Measurements from ENCODE around the gene IQCN. TPM values are rescaled to one million over a fixed set of nuclear protein-coding genes. Genes with fewer than 3 reads are reported as not detected.

IQCN gene
- total RNA-seq, 2 experiments from 2014 or later, result 0.38 to 1.1 TPM

DNA sequence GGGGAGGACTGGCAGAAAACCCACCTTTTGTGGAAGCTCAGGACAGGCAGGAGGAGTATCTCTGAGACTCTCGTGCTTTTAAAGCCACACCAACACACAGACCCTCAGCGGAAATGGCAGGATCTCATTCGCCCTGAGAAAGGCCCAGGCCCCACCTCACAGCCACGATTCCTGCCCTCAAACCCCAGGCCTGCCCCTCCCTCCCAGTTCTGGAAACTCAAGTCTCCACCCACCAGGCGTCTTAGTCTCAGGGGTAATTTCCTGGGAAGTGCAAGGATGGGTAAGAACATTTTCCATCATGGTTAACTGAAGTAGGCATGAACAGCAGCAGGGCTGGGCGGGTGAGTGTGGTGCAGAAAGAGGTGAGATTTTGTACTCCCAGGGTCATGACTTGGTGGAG, 40.1 kb downstream of the IQCN start:
- no peak overlapping the region for H3K4me2 ChIP-seq (ENCODE audit: low read length)
- H3K9me2 ChIP-seq (ENCODE audit: insufficient read depth, low read length), result no peaks in the 10 kb centered on the region
- no peak overlapping the region for H2AFZ ChIP-seq (ENCODE audit: low read length)
- intact Hi-C loops (cut with micrococcal nuclease; ENCODE audit: unreplicated experiment), result no loop called here
- no peak overlapping the region for H3K4me3 ChIP-seq (ENCODE audit: low read depth, low read length, poor library complexity, severe bottlenecking)
- H3K4me1 ChIP-seq (ENCODE audit: insufficient read depth, low read length, poor library complexity, severe bottlenecking), result peaks cover 26% of the 10 kb centered on the region
- DNase-seq (ENCODE audit: low spot score), result no peak
- H4K20me1 ChIP-seq (ENCODE audit: insufficient read depth, low read length), result no peaks in the 10 kb centered on the region
- ChIA-PET CTCF (ENCODE audit: unreplicated experiment) (no interaction called here), POLR2A (no interaction called here)
- no peaks in the 10 kb centered on the region for H3K79me2 ChIP-seq (ENCODE audit: insufficient read depth, low read depth, low read length)
- no peak overlapping the region for H3K27ac ChIP-seq (ENCODE audit: low read depth, low read length, poor library complexity, severe bottlenecking)
- TF ChIP-seq EZH2phosphoT487 (IDR thresholded peaks at IDR 0.05; ENCODE audit: borderline replicate concordance, low read depth, low read length), result no peak
- TF ChIP-seq, protein P1, sequence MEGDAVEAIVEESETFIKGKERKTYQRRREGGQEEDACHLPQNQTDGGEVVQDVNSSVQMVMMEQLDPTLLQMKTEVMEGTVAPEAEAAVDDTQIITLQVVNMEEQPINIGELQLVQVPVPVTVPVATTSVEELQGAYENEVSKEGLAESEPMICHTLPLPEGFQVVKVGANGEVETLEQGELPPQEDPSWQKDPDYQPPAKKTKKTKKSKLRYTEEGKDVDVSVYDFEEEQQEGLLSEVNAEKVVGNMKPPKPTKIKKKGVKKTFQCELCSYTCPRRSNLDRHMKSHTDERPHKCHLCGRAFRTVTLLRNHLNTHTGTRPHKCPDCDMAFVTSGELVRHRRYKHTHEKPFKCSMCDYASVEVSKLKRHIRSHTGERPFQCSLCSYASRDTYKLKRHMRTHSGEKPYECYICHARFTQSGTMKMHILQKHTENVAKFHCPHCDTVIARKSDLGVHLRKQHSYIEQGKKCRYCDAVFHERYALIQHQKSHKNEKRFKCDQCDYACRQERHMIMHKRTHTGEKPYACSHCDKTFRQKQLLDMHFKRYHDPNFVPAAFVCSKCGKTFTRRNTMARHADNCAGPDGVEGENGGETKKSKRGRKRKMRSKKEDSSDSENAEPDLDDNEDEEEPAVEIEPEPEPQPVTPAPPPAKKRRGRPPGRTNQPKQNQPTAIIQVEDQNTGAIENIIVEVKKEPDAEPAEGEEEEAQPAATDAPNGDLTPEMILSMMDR (conservative IDR thresholded peaks at IDR 0.05; ENCODE audit: low read length), result no peak
- BruUV-seq (replicated peaks), result no TSS peak
- H3K9me3 ChIP-seq (ENCODE audit: low read length), result no peaks in the 10 kb centered on the region
- no peaks in the 10 kb centered on the region for H3K36me3 ChIP-seq (ENCODE audit: insufficient read depth, low read length)

DNA sequence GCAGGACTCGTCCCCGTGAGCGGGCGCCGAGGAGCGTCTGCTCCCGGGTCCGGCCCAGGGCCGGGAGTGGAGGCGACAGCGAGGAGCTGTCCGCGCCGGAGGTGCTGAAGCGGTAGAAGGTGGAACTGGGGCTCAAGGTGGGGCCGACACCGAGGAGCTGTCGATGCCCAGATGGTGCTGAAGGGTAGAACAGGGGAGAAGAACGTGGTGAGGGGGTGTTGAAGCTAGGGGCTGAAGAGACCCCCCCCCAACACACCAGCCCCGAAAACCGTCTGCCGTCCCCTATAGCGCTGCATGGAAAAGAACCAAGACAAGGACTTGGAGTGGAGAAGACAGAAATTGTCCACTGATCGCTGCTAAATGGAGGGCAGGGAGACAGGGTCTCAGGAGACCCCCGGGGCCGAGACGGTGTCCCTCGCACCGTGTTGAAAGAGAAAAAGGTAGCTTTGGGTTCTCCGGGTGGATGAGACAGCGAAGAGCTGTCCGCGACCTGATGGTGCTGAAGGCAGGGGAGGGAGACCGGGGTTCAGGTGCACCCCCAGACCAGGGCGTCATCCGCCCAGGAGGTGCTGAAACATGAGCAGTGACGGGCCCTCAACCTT, 40.9 kb downstream of the IQCN start:
- POLR2A ChIA-PET, result no interaction called here
- no TSS peak for BruUV-seq (replicated peaks)
- H3K4me3 ChIP-seq (ENCODE audit: low read depth, low read length, poor library complexity, severe bottlenecking), result no peak overlapping the region
- no peak overlapping the region for H2AFZ ChIP-seq (ENCODE audit: low read length)
- H3K36me3 ChIP-seq (ENCODE audit: insufficient read depth, low read length), result no peaks in the 10 kb centered on the region
- intact Hi-C loops (cut with micrococcal nuclease; ENCODE audit: unreplicated experiment), result no loop called here
- H3K9me2 ChIP-seq (ENCODE audit: insufficient read depth, low read length), result no peaks in the 10 kb centered on the region
- H3K27ac ChIP-seq (ENCODE audit: low read depth, low read length, poor library complexity, severe bottlenecking), result no peak overlapping the region
- CTCF ChIA-PET (ENCODE audit: unreplicated experiment), result no interaction called here
- no peaks in the 10 kb centered on the region for H4K20me1 ChIP-seq (ENCODE audit: insufficient read depth, low read length)
- H3K4me2 ChIP-seq (ENCODE audit: low read length), result no peak overlapping the region
- no peak for TF ChIP-seq EZH2phosphoT487 (IDR thresholded peaks at IDR 0.05; ENCODE audit: borderline replicate concordance, low read depth, low read length)
- TF ChIP-seq, protein P1 (conservative IDR thresholded peaks at IDR 0.05; ENCODE audit: low read length), result no peak
- H3K4me1 ChIP-seq (ENCODE audit: insufficient read depth, low read length, poor library complexity, severe bottlenecking), result peaks cover 29% of the 10 kb centered on the region
- no peaks in the 10 kb centered on the region for H3K79me2 ChIP-seq (ENCODE audit: insufficient read depth, low read depth, low read length)
- peak; percentile 37 for DNase-seq (ENCODE audit: low spot score)
- H3K9me3 ChIP-seq (ENCODE audit: low read length), result no peaks in the 10 kb centered on the region

DNA sequence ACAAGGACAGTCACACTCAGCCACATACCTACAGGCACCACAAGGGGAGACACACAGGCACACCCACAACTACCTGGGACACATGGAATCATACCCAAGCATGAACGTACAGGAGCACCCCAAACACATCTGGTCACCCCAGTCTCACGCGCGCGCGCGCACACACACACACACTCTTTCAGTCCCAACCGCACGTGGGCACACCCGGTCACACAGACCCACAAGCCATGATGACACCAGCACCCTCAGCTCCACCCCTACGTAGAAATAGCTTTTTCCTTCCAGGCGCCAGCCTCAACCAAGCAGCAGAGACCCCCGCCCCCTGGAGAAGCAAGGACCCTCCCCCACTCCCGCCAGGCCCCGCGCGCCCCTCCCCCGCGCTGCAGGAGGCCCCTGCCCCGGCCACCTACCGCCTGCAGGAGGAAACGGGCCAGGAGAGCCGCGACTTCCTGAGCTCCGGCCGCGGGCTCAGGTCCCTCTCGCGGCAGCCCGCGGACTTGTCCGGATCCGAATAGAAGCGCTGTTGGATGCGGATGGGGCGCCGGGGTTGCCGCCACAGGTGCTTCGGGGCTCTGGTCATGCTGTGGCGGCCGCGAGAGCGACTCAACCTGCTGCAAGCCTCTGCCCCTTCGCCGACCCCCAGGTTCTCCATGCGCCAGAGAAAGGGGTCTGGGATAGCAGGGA, 41.6 kb downstream of the IQCN start:
- peak overlapping the region; percentile 64 for H3K4me2 ChIP-seq (ENCODE audit: low read length)
- no peaks in the 10 kb centered on the region for H3K36me3 ChIP-seq (ENCODE audit: insufficient read depth, low read length)
- no peak overlapping the region for H3K27ac ChIP-seq (ENCODE audit: low read depth, low read length, poor library complexity, severe bottlenecking)
- TF ChIP-seq, protein P1 (conservative IDR thresholded peaks at IDR 0.05; ENCODE audit: low read length), result no peak
- TF ChIP-seq EZH2phosphoT487 (IDR thresholded peaks at IDR 0.05; ENCODE audit: borderline replicate concordance, low read depth, low read length), result no peak
- BruUV-seq (replicated peaks), result no TSS peak
- H3K9me3 ChIP-seq (ENCODE audit: low read length), result no peaks in the 10 kb centered on the region
- intact Hi-C loops (cut with micrococcal nuclease; ENCODE audit: unreplicated experiment), result no loop called here
- no peak overlapping the region for H3K4me3 ChIP-seq (ENCODE audit: low read depth, low read length, poor library complexity, severe bottlenecking)
- H3K4me1 ChIP-seq (ENCODE audit: insufficient read depth, low read length, poor library complexity, severe bottlenecking), result peaks cover 36% of the 10 kb centered on the region
- no peaks in the 10 kb centered on the region for H3K79me2 ChIP-seq (ENCODE audit: insufficient read depth, low read depth, low read length)
- H3K9me2 ChIP-seq (ENCODE audit: insufficient read depth, low read length), result no peaks in the 10 kb centered on the region
- no peak for DNase-seq (ENCODE audit: low spot score)
- no peaks in the 10 kb centered on the region for H4K20me1 ChIP-seq (ENCODE audit: insufficient read depth, low read length)
- POLR2A ChIA-PET, result no interaction called here
- CTCF ChIA-PET (ENCODE audit: unreplicated experiment), result no interaction called here
- 0 out of 2 replicates have a peak overlapping the region, but pooled peaks have one; percentile 6 for H2AFZ ChIP-seq (ENCODE audit: low read length)
